Panc1 (cell line): Measurements from ENCODE around the gene ABCG1. TPM values are rescaled to one million over a fixed set of nuclear protein-coding genes. Genes with fewer than 3 reads are reported as not detected.

Experiments used
- ATAC-seq: fragments of 200-7000 bp; cut with Tn5 transposase; 2 replicates; pipeline ENCODE4 v1.9.1; 2020; ENCODE audit warnings: mild to moderate bottlenecking, moderate library complexity
- BruUV-seq: library from RNA; stranded (reverse); fragments of 400-500 nt; replicated peaks from 2 replicates; lab custom pipeline; 2021; lab: Mats Ljungman, UMichigan
- CTCF ChIA-PET: fragments of 300-600 bp; sonication (Branson Sonifier 250); formaldehyde crosslinking; loops from one replicate; lab custom pipeline; 2022; ENCODE audit warnings: antibody characterized with exemption; lab: Charles Lee
- POLR2A ChIA-PET: fragments of 300-600 bp; sonication (Branson Sonifier 250); formaldehyde crosslinking; loops from one replicate; lab custom pipeline; 2022; ENCODE audit warnings: antibody characterized with exemption; lab: Charles Lee
- DNase-seq: peaks from one replicate; pipeline ENCODE4 v3.0.0-alpha.2; 2010; ENCODE audit warnings: low read depth, low spot score
- H3K27ac ChIP-seq: 2 replicates; pipeline ENCODE4 v1.5.1; 2011; ENCODE audit warnings: mild to moderate bottlenecking, low read length, inconsistent platforms
- H3K27me3 ChIP-seq: fragments of 200-500 bp; sonication (Bioruptor generic); 2 replicates; pipeline ENCODE4 v1.6.0; 2014; ENCODE audit warnings: low read length, inconsistent platforms; ENCODE audit not compliant: control insufficient read depth, insufficient read depth
- H3K36me3 ChIP-seq: fragments of 200-500 bp; sonication (Bioruptor generic); 2 replicates; pipeline ENCODE4 v1.5.1; 2014; ENCODE audit warnings: inconsistent platforms, mild to moderate bottlenecking, low read length, moderate library complexity; ENCODE audit not compliant: control insufficient read depth, insufficient read depth
- H3K4me1 ChIP-seq: 2 replicates; pipeline ENCODE4 v1.5.1; 2011; ENCODE audit warnings: inconsistent platforms, mild to moderate bottlenecking, low read length, moderate library complexity; ENCODE audit not compliant: control insufficient read depth, insufficient read depth
- H3K4me3 ChIP-seq, 2 experiments: 2 replicates each; pipeline ENCODE4 v1.5.1; 2011 to 2012; ENCODE audit warnings: low read depth in 2 of 2, low read length in 2 of 2, mild to moderate bottlenecking in 2 of 2, inconsistent platforms in 1 of 2, moderate library complexity in 1 of 2
- H3K9me3 ChIP-seq: fragments of 200-500 bp; sonication (Bioruptor generic); 2 replicates; pipeline ENCODE4 v1.5.1; 2014; ENCODE audit warnings: low read depth, mild to moderate bottlenecking, inconsistent platforms, low read length, moderate library complexity; ENCODE audit not compliant: control insufficient read depth, insufficient read depth
- CTCF ChIP-seq: fragments of 450-650 bp; IDR thresholded peaks from 2 replicates; pipeline ENCODE4 v1.5.1; 2017; ENCODE audit warnings: mild to moderate bottlenecking
- POLR2AphosphoS5 ChIP-seq: IDR thresholded peaks from 2 replicates; pipeline ENCODE4 v1.6.1; 2012; ENCODE audit warnings: mild to moderate bottlenecking, low read depth, low read length, moderate library complexity
- REST ChIP-seq, 2 experiments: IDR thresholded peaks; 2 replicates each; pipeline ENCODE4 v1.6.1; 2011 to 2012; ENCODE audit warnings: low read depth in 2 of 2, control low read depth in 1 of 2, low read length in 1 of 2, mild to moderate bottlenecking in 1 of 2, moderate library complexity in 1 of 2; ENCODE audit not compliant: insufficient read depth in 1 of 2
- SIN3A ChIP-seq: IDR thresholded peaks from 2 replicates; pipeline ENCODE4 v1.6.1; 2012; ENCODE audit warnings: low read depth, mild to moderate bottlenecking, low read length, moderate library complexity, borderline replicate concordance; ENCODE audit not compliant: insufficient read depth
- TCF7L2 ChIP-seq: IDR thresholded peaks from 2 replicates; pipeline ENCODE4 v1.6.1; 2011; ENCODE audit warnings: mild to moderate bottlenecking, low read depth, low read length, inconsistent platforms
- in situ Hi-C: cut with HindIII; loops from 2 replicates; pipeline ENCODE4 v1.10.0; 2016; ENCODE audit warnings: low sequenced_read_pairs, low pct_unique_long_range_greater_than_20kb
- intact Hi-C: fragments of 100-400 bp; cut with micrococcal nuclease; formaldehyde crosslinking; loops from one replicate; pipeline ENCODE4 v1.10.0; 2022; ENCODE audit not compliant: unreplicated experiment
- total RNA-seq: library from RNA; stranded (reverse); gene quantifications from one replicate; pipeline ENCODE4 v1.2.1, GENCODE V29; 2021; ENCODE audit not compliant: unreplicated experiment

ABCG1 gene
- total RNA-seq, 1 experiment from 2014 or later: 0.80 TPM

- BruUV-seq: no TSS peak
- Histone ChIP-seq H3K27ac (no peak overlapping the region), H3K4me3 (no peak overlapping the region), H3K4me1 (no peaks in the 10 kb centered on the region), H3K36me3 (no peaks in the 10 kb centered on the region), H3K9me3 (no peaks in the 10 kb centered on the region), H3K27me3 (no peaks in the 10 kb centered on the region)
- TF ChIP-seq POLR2AphosphoS5 (no peak), SIN3A (no peak), TCF7L2 (no peak), CTCF (no peak), REST (IDR thresholded peaks at IDR 0.05; ENCODE audit: insufficient read depth in 1 of 2, low read depth in 2 of 2, low read length in 1 of 2) (no peak)
- intact Hi-C loops (no loop called here), in situ Hi-C loops (no loop called here)
- DNase-seq: no peak
- CTCF ChIA-PET: no interaction called here
- POLR2A ChIA-PET: no interaction called here
- no peak for ATAC-seq
Observed at GRCh38 chr21:42191696-42192595, 27.0 kb upstream of the ABCG1 start.

DNA sequence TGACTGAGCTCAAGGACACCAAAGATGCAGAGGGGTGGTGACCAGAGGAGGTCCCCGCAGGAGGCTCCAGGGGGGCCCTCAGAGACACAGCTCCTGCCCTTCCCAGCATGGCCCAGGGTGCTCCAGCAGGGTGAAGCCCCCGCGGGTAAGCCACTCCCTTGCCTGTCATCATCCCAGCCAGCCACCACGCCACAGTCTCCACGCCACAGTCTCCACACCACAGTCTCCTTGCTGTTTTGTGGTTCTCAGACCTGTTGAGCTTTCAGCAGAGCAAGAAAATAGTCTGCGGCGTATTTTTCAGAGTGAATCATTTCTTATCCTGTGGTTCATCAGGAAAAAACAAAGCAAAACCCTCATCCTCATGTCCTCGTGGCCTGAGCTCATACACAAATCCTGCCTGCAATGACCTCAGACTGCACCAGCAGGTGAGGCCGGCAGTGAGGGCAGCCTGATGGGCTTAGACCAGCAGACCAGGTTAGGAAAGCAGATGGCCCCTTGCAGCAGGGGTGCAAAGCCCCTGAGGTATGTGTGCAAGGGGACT lies 25.7 kb upstream of the ABCG1 start:
- Histone ChIP-seq H3K4me3 (no peak overlapping the region), H3K27ac (no peak overlapping the region), H3K4me1 (no peaks in the 10 kb centered on the region), H3K27me3 (no peaks in the 10 kb centered on the region), H3K9me3 (no peaks in the 10 kb centered on the region), H3K36me3 (no peaks in the 10 kb centered on the region)
- in situ Hi-C loops: no loop called here
- ChIA-PET CTCF (no interaction called here), POLR2A (interaction anchor here (0.6 kb wide), 1 partner anchor 640 kb away, joined by 3 read pairs; no protein-coding TSS in a partner anchor)
- TF ChIP-seq TCF7L2 (no peak), SIN3A (no peak), REST (IDR thresholded peaks at IDR 0.05; ENCODE audit: insufficient read depth in 1 of 2, low read depth in 2 of 2, low read length in 1 of 2) (no peak)
- intact Hi-C loops: no loop called here
- ATAC-seq: no peak
- DNase-seq: no peak
- BruUV-seq: no TSS peak
